Tibial nerve (tissue), 4 donors: Measurements from ENCODE around the gene C16orf74. TPM values are rescaled to one million over a fixed set of nuclear protein-coding genes. Genes with fewer than 3 reads are reported as not detected.
A peak's percentile ranks its signal among the peaks of the same experiment; 100 is the strongest.

ENCODE experiments used
- DNase-seq, 2 donors: peaks; one replicate each; pipeline ENCODE4 v3.0.0-alpha.2; 2019; ENCODE audit warnings: low spot score in 2 of 2
- H3K27ac ChIP-seq, 4 donors: fragments of 200-600 bp; sonication (generic) in 3 of 4; one replicate each; pipeline ENCODE4 v1.5.1; 2017 to 2019; ENCODE audit warnings: mild to moderate bottlenecking in 1 of 4
- H3K27me3 ChIP-seq, 2 donors: fragments of 200-600 bp; sonication (generic) in 1 of 2; one replicate each; pipeline versions ENCODE4 v1.5.1 to v1.6.0; 2017 to 2019
- H3K36me3 ChIP-seq, 3 donors: fragments of 200-600 bp; sonication (generic); one replicate each; pipeline ENCODE4 v1.5.1; 2018 to 2019
- H3K4me1 ChIP-seq, 4 donors: fragments of 200-600 bp; sonication (generic) in 3 of 4; one replicate each; pipeline ENCODE4 v1.5.1; 2017 to 2019
- H3K4me3 ChIP-seq, 4 donors: fragments of 200-600 bp; sonication (generic) in 3 of 4; one replicate each; pipeline ENCODE4 v1.5.1; 2017 to 2019; ENCODE audit warnings: mild to moderate bottlenecking in 1 of 4, moderate library complexity in 1 of 4
- H3K9me3 ChIP-seq, 4 donors: fragments of 200-600 bp; sonication (generic) in 3 of 4; one replicate each; pipeline ENCODE4 v1.5.1; 2017 to 2019
- CTCF ChIP-seq, 5 experiments: fragments of 200-600 bp in 3 of 5; fragments of 450-650 bp in 2 of 5; sonication (generic) in 3 of 5; IDR thresholded peaks; one replicate each; pipeline ENCODE4 v1.5.1; 2016 to 2019; ENCODE audit warnings: antibody characterized with exemption in 5 of 5, mild to moderate bottlenecking in 3 of 5, moderate library complexity in 2 of 5
- EP300 ChIP-seq, 2 donors: sonication (generic); formaldehyde crosslinking; IDR thresholded peaks; one replicate each; pipeline ENCODE4 v1.6.1; 2017; ENCODE audit warnings: antibody characterized with exemption in 2 of 2, mild to moderate bottlenecking in 1 of 2
- POLR2A ChIP-seq, 2 donors: fragments of 450-650 bp; IDR thresholded peaks; one replicate each; pipeline ENCODE4 v1.6.1; 2017; ENCODE audit warnings: antibody characterized with exemption in 2 of 2, mild to moderate bottlenecking in 2 of 2, moderate library complexity in 2 of 2
- WGBS, 2 donors: methylation state at CpG; one replicate each; pipeline ENCODE4 v1.1.5; 2018; 5-methylcytosine and 5-hydroxymethylcytosine counted together
- total RNA-seq, 4 donors: library from RNA; depleted of rRNA; stranded (reverse); fragments of >200 nt; gene quantifications; one replicate each; pipeline ENCODE4 v1.1.0, GENCODE V29; 2016

Gene C16orf74
- total RNA-seq, 4 donors from 2014 or later: 1.5 to 2.5 TPM; not detected in 2

- TF ChIP-seq EP300 (IDR thresholded peaks at IDR 0.05) (no peak), POLR2A (IDR thresholded peaks at IDR 0.05) (no peak), CTCF (IDR thresholded peaks at IDR 0.05) (no peak)
- peaks cover 0 to 12% (median 4%) of the 10 kb centered on the region in 4 donors for H3K4me1 ChIP-seq
- no peaks in the 10 kb centered on the region for H3K27me3 ChIP-seq
- no peaks in the 10 kb centered on the region for H3K9me3 ChIP-seq
- DNase-seq: no peak
- WGBS, 2 donors: 76 to 79% methylated on average over 4 of the region's 4 CpGs
- H3K27ac ChIP-seq: peak overlapping the region in 1 of 4 donors; percentile 27
- H3K36me3 ChIP-seq: peaks cover 0 to 82% (median 12%) of the 10 kb centered on the region in 3 donors
- no peak overlapping the region for H3K4me3 ChIP-seq
Measured at GRCh38 chr16:85674418-85674755, 76.5 kb downstream of the C16orf74 start.

- DNase-seq: no peak
- no peaks in the 10 kb centered on the region for H3K9me3 ChIP-seq
- peaks cover 0 to 12% (median 4%) of the 10 kb centered on the region in 4 donors for H3K4me1 ChIP-seq
- no peaks in the 10 kb centered on the region for H3K27me3 ChIP-seq
- WGBS, 2 donors: 57 to 65% methylated on average over 12 to 19 of the region's 19 CpGs
- H3K36me3 ChIP-seq: peaks cover 0 to 83% (median 13%) of the 10 kb centered on the region in 3 donors
- no peak for TF ChIP-seq EP300 (IDR thresholded peaks at IDR 0.05)
- TF ChIP-seq CTCF (IDR thresholded peaks at IDR 0.05): no peak
- no peak for TF ChIP-seq POLR2A (IDR thresholded peaks at IDR 0.05)
- H3K27ac ChIP-seq: peak overlapping the region in 2 of 4 donors; percentile 24 to 27
- H3K4me3 ChIP-seq: no peak overlapping the region
Measured at GRCh38 chr16:85673529-85674417, 77.1 kb downstream of the C16orf74 start.

- Histone ChIP-seq H3K4me1 (peaks cover 0 to 12% (median 4%) of the 10 kb centered on the region in 4 donors), H3K27me3 (no peaks in the 10 kb centered on the region), H3K9me3 (no peaks in the 10 kb centered on the region), H3K36me3 (peaks cover 0 to 86% (median 33%) of the 10 kb centered on the region in 3 donors), H3K4me3 (no peak overlapping the region), H3K27ac (no peak overlapping the region)
- TF ChIP-seq POLR2A (IDR thresholded peaks at IDR 0.05): no peak
- TF ChIP-seq CTCF (IDR thresholded peaks at IDR 0.05): no peak
- no peak for TF ChIP-seq EP300 (IDR thresholded peaks at IDR 0.05)
- no peak for DNase-seq
- 95 to 97% methylated on average over 14 of the region's 14 CpGs for WGBS, 2 donors
Measured at GRCh38 chr16:85670840-85671239, 80.1 kb downstream of the C16orf74 start.

GRCh38 chr16:85668676-85669424 is 82.0 kb downstream of the C16orf74 start:
- peaks cover 2 to 90% (median 45%) of the 10 kb centered on the region in 3 donors for H3K36me3 ChIP-seq
- no peak overlapping the region for H3K27ac ChIP-seq
- WGBS, 2 donors: 93 to 96% methylated on average over 9 to 10 of the region's 10 CpGs
- no peaks in the 10 kb centered on the region for H3K9me3 ChIP-seq
- peaks cover 0 to 8% (median 3%) of the 10 kb centered on the region in 4 donors for H3K4me1 ChIP-seq
- H3K27me3 ChIP-seq: no peaks in the 10 kb centered on the region
- no peak for DNase-seq
- TF ChIP-seq POLR2A (IDR thresholded peaks at IDR 0.05) (no peak), CTCF (IDR thresholded peaks at IDR 0.05) (no peak), EP300 (IDR thresholded peaks at IDR 0.05) (no peak)
- H3K4me3 ChIP-seq: no peak overlapping the region
